Measurements from ENCODE around the gene TBC1D14. TPM values are rescaled to one million over a fixed set of nuclear protein-coding genes. Genes with fewer than 3 reads are reported as not detected.

TBC1D14 gene
- total RNA-seq, 1 experiment from 2014 or later = 36.3 TPM

GRCh38 chr4:7029212-7029611, 119.6 kb downstream of the TBC1D14 start:
- no TSS peak for BruUV-seq (replicated peaks)
- Histone ChIP-seq H3K4me1 (ENCODE audit: control insufficient read depth, insufficient read depth, low read length) (peaks cover 25% of the 10 kb centered on the region), H3K27me3 (ENCODE audit: control insufficient read depth, insufficient read depth, low read length) (no peaks in the 10 kb centered on the region), H3K36me3 (ENCODE audit: control insufficient read depth, insufficient read depth, low read length) (no peaks in the 10 kb centered on the region; the same call in 1 of the 2 replicates), H3K9me3 (ENCODE audit: control insufficient read depth, insufficient read depth, low read depth, low read length) (no peaks in the 10 kb centered on the region), H3K4me3 (ENCODE audit: low read depth in 2 of 2, low read length in 2 of 2) (no peak overlapping the region), H3K27ac (ENCODE audit: low read length) (no peak overlapping the region)
- no peak for TF ChIP-seq SIN3A (IDR thresholded peaks at IDR 0.05; ENCODE audit: borderline replicate concordance, insufficient read depth, low read depth, low read length)
- TF ChIP-seq, protein P1, sequence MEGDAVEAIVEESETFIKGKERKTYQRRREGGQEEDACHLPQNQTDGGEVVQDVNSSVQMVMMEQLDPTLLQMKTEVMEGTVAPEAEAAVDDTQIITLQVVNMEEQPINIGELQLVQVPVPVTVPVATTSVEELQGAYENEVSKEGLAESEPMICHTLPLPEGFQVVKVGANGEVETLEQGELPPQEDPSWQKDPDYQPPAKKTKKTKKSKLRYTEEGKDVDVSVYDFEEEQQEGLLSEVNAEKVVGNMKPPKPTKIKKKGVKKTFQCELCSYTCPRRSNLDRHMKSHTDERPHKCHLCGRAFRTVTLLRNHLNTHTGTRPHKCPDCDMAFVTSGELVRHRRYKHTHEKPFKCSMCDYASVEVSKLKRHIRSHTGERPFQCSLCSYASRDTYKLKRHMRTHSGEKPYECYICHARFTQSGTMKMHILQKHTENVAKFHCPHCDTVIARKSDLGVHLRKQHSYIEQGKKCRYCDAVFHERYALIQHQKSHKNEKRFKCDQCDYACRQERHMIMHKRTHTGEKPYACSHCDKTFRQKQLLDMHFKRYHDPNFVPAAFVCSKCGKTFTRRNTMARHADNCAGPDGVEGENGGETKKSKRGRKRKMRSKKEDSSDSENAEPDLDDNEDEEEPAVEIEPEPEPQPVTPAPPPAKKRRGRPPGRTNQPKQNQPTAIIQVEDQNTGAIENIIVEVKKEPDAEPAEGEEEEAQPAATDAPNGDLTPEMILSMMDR (IDR thresholded peaks at IDR 0.05) = no peak
- TF ChIP-seq POLR2AphosphoS5 (IDR thresholded peaks at IDR 0.05; ENCODE audit: low read depth, low read length) = no peak
- no peak for TF ChIP-seq REST (IDR thresholded peaks at IDR 0.05; ENCODE audit: insufficient read depth in 1 of 2, low read depth in 2 of 2, low read length in 1 of 2)
- no peak for TF ChIP-seq TCF7L2 (IDR thresholded peaks at IDR 0.05; ENCODE audit: low read depth, low read length)
- no peak for ATAC-seq
- intact Hi-C loops (cut with micrococcal nuclease; ENCODE audit: unreplicated experiment) (no loop called here), in situ Hi-C loops (cut with HindIII; ENCODE audit: low pct_unique_long_range_greater_than_20kb, low sequenced_read_pairs) (no loop called here)
- ChIA-PET POLR2A (no interaction called here), CTCF (no interaction called here)
- DNase-seq (ENCODE audit: low read depth, low spot score) = no peak

DNA sequence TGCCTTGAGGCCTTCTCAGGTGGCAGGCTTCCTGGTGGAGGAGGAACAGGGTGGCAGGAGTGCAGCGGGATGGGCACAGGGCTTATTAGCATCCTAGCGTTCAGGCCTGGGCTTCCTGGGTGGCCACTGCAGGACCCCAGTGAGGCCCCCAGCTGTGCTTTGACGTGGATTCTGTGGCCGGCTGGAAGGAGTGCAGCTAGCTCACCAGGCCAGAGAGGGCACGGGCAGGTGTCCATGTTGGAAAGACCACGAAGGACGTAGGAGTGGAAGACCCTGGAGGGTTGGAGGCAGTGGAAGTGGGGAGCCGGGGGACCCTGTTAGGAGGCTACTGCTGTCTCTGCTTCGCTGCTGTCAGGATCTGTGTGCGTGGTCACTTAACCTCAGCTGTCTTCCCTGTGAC, 120.3 kb downstream of the TBC1D14 start:
- ChIA-PET POLR2A (no interaction called here), CTCF (no interaction called here)
- no peaks in the 10 kb centered on the region for H3K27me3 ChIP-seq (ENCODE audit: control insufficient read depth, insufficient read depth, low read length)
- no peak overlapping the region for H3K27ac ChIP-seq (ENCODE audit: low read length)
- intact Hi-C loops (cut with micrococcal nuclease; ENCODE audit: unreplicated experiment) (no loop called here), in situ Hi-C loops (cut with HindIII; ENCODE audit: low pct_unique_long_range_greater_than_20kb, low sequenced_read_pairs) (no loop called here)
- peaks cover 31% of the 10 kb centered on the region for H3K4me1 ChIP-seq (ENCODE audit: control insufficient read depth, insufficient read depth, low read length)
- no peak for TF ChIP-seq REST (IDR thresholded peaks at IDR 0.05; ENCODE audit: insufficient read depth in 1 of 2, low read depth in 2 of 2, low read length in 1 of 2)
- no peak for TF ChIP-seq SIN3A (IDR thresholded peaks at IDR 0.05; ENCODE audit: borderline replicate concordance, insufficient read depth, low read depth, low read length)
- TF ChIP-seq, protein P1 (IDR thresholded peaks at IDR 0.05) = no peak
- TF ChIP-seq POLR2AphosphoS5 (IDR thresholded peaks at IDR 0.05; ENCODE audit: low read depth, low read length) = no peak
- TF ChIP-seq TCF7L2 (IDR thresholded peaks at IDR 0.05; ENCODE audit: low read depth, low read length) = no peak
- H3K36me3 ChIP-seq (ENCODE audit: control insufficient read depth, insufficient read depth, low read length) = no peaks in the 10 kb centered on the region; the same call in 1 of the 2 replicates
- ATAC-seq (no peak), DNase-seq (ENCODE audit: low read depth, low spot score) (no peak)
- no TSS peak for BruUV-seq (replicated peaks)
- H3K4me3 ChIP-seq (ENCODE audit: low read depth in 2 of 2, low read length in 2 of 2) = no peak overlapping the region
- no peaks in the 10 kb centered on the region for H3K9me3 ChIP-seq (ENCODE audit: control insufficient read depth, insufficient read depth, low read depth, low read length)
